ENCODE measurements around the gene LAD1. TPM values are rescaled to one million over a fixed set of nuclear protein-coding genes. Genes with fewer than 3 reads are reported as not detected.

The LAD1 gene
- total RNA-seq, 1 experiment from 2014 or later = 30.1 TPM

GRCh38 chr1:201350884-201351283 is 48.2 kb downstream of the LAD1 start:
- Histone ChIP-seq H2BK15ac (ENCODE audit: low read depth, low read length) (no peak overlapping the region), H3K23ac (ENCODE audit: insufficient read length, low read depth, low read length) (no peak overlapping the region), H2BK20ac (ENCODE audit: low read depth, low read length, poor library complexity, severe bottlenecking) (no peak overlapping the region), H3K4me2 (ENCODE audit: insufficient read depth, insufficient read length, low read length) (no peak overlapping the region), H3K14ac (ENCODE audit: insufficient read depth, low read length) (no peak overlapping the region), H3K18ac (ENCODE audit: insufficient read length, low read depth, low read length) (no peak overlapping the region), H4K8ac (replicated peaks; ENCODE audit: insufficient read length, low read depth, low read length) (no peak overlapping the region), H3K9ac (ENCODE audit: extremely low read depth, insufficient read length, low read length) (no peak overlapping the region), H2BK120ac (ENCODE audit: low read depth, low read length, poor library complexity, severe bottlenecking) (no peak overlapping the region), H3K9me3 (ENCODE audit: control insufficient read depth, low read depth, low read length) (no peaks in the 10 kb centered on the region), H3T11ph (ENCODE audit: low read length) (no peak overlapping the region), H4K91ac (ENCODE audit: insufficient read length, low read depth, low read length) (no peak overlapping the region), H3K79me1 (ENCODE audit: insufficient read depth, low read depth, low read length, poor library complexity, severe bottlenecking) (no peaks in the 10 kb centered on the region), H2AFZ (ENCODE audit: low read length) (no peak overlapping the region), H3K79me2 (ENCODE audit: insufficient read depth, low read length) (no peaks in the 10 kb centered on the region), H3K23me2 (ENCODE audit: insufficient read length, low read depth, low read length, poor library complexity, severe bottlenecking) (no peaks in the 10 kb centered on the region), H3K27ac (ENCODE audit: insufficient read length, low read depth, low read length) (no peak overlapping the region), H2BK12ac (ENCODE audit: insufficient read length, low read depth, low read length) (no peak overlapping the region), H2AK5ac (ENCODE audit: insufficient read length, low read length) (no peak overlapping the region), H2BK5ac (ENCODE audit: insufficient read length, low read length) (no peak overlapping the region), H4K5ac (ENCODE audit: insufficient read length, low read depth, low read length) (no peak overlapping the region), H3K27me3 (ENCODE audit: insufficient read depth, low read length) (no peaks in the 10 kb centered on the region), H3K4ac (ENCODE audit: low read depth, low read length) (no peak overlapping the region), H3K56ac (ENCODE audit: insufficient read length, low read depth, low read length) (no peak overlapping the region), H3K4me1 (ENCODE audit: insufficient read depth, low read length) (peaks cover 8% of the 10 kb centered on the region; the same call in 1 of the 2 replicates), H4K20me1 (ENCODE audit: control insufficient read depth, insufficient read depth, insufficient read length) (no peaks in the 10 kb centered on the region)
- WGBS (ENCODE audit: extremely low coverage, insufficient read length, low lambda C conversion rate) = no CpG with 5 or more reads among the region's 7 CpGs
- Mint-ChIP-seq H3K4me3 (no peak overlapping the region), H3K36me3 (ENCODE audit: insufficient read depth in 1 of 3, low read depth in 3 of 3) (no peaks in the 10 kb centered on the region), H3K27me3 (ENCODE audit: low read depth) (no peaks in the 10 kb centered on the region; the same call in none of the 2 replicates), H3K27ac (no peak overlapping the region), H3K4me1 (peaks cover 34 to 37% of the 10 kb centered on the region in 2 experiments), H3K9me3 (no peaks in the 10 kb centered on the region)
- DNase-seq = no peak
- TF ChIP-seq CTCF (conservative IDR thresholded peaks at IDR 0.05) = no peak
